ENCODE data around the gene SERGEF. TPM values are rescaled to one million over a fixed set of nuclear protein-coding genes. Genes with fewer than 3 reads are reported as not detected.

Gene SERGEF
- total and polyA plus RNA-seq, 5 donors from 2014 or later, result 40.4 to 81.5 (median 77.0) TPM

DNA sequence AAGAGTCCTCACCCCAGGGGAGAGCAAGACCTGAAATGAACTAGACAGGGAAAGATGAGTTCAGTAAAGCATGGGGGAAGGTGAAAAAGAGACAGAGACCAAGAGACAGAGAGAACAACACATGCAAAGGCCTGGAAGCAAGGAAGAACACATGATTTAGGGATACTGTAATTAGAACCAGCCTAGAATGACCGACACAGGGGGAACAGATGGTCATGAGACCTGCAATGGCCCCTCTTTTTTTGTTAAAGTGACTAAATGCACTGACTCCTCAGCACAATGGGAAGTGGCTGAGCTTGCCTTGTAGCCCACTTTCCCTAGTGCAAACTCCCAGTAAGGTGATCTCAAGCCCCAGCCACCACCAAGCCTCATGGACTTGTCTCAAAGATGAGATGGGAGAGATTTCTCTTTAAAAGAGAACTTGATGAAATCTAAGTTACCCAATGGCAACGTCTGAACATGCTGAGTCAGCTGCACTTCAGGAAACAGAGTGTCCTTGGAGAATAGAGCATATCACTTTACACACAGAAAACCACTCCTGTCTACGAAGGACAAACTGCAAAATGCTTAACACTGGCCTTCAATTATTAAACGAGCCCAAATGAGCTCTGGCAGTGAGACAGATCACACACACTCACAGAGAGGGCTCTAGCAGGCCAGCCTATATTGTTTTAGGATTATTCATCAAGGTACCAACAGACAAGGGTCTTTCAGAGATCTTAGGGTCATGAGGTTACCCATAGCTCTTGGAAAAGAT lies 91.0 kb downstream of the SERGEF start:
- H3K27ac Mint-ChIP-seq, result peak overlapping the region in 1 of 3 donors; percentile 18

GRCh38 chr11:17918049-17918605 lies 94.7 kb downstream of the SERGEF start:
- ATAC-seq (ENCODE audit: low read depth in 2 of 2), result no peak
- no peaks in the 10 kb centered on the region for H3K4me1 ChIP-seq (ENCODE audit: control insufficient read depth, insufficient read depth, low read length, poor library complexity, severe bottlenecking)
- peaks cover 31% of the 10 kb centered on the region for H3K36me3 ChIP-seq (ENCODE audit: control insufficient read depth, insufficient read depth, low read length)
- Mint-ChIP-seq H3K9me3 (no peaks in the 10 kb centered on the region), H3K27me3 (no peaks in the 10 kb centered on the region), H3K4me3 (no peak overlapping the region), H3K27ac (peak overlapping the region in 1 of 3 donors; percentile 32), H3K36me3 (peaks cover 69% of the 10 kb centered on the region), H3K4me1 (peaks cover 0 to 14% (median 2%) of the 10 kb centered on the region in 4 donors)
- no peak overlapping the region for H3K27ac ChIP-seq (ENCODE audit: insufficient read depth, low read length, poor library complexity, severe bottlenecking)
- H3K4me3 ChIP-seq (ENCODE audit: low read depth, low read length), result no peak overlapping the region
- no peaks in the 10 kb centered on the region for H3K9me3 ChIP-seq (ENCODE audit: control insufficient read depth in 2 of 2, low read length in 2 of 2)
- no peaks in the 10 kb centered on the region for H3K27me3 ChIP-seq (ENCODE audit: control insufficient read depth, insufficient read depth, low read length)
- DNase-seq, result no peak

More for the DNA sequence above, 91.0 kb downstream of the SERGEF start:
- DNase-seq, result no peak
- Mint-ChIP-seq H3K9me3 (no peaks in the 10 kb centered on the region), H3K4me3 (no peak overlapping the region), H3K36me3 (peaks cover 67% of the 10 kb centered on the region), H3K4me1 (peaks cover 0 to 12% (median 4%) of the 10 kb centered on the region in 4 donors), H3K27me3 (no peaks in the 10 kb centered on the region)
- ATAC-seq (ENCODE audit: low read depth in 2 of 2), result no peak
- H3K4me1 ChIP-seq (ENCODE audit: control insufficient read depth, insufficient read depth, low read length, poor library complexity, severe bottlenecking), result no peaks in the 10 kb centered on the region
- H3K4me3 ChIP-seq (ENCODE audit: low read depth, low read length), result no peak overlapping the region
- no peaks in the 10 kb centered on the region for H3K27me3 ChIP-seq (ENCODE audit: control insufficient read depth, insufficient read depth, low read length)
- H3K27ac ChIP-seq (ENCODE audit: insufficient read depth, low read length, poor library complexity, severe bottlenecking), result no peak overlapping the region
- peaks cover 35% of the 10 kb centered on the region for H3K36me3 ChIP-seq (ENCODE audit: control insufficient read depth, insufficient read depth, low read length)
- no peaks in the 10 kb centered on the region for H3K9me3 ChIP-seq (ENCODE audit: control insufficient read depth in 2 of 2, low read length in 2 of 2)

DNA sequence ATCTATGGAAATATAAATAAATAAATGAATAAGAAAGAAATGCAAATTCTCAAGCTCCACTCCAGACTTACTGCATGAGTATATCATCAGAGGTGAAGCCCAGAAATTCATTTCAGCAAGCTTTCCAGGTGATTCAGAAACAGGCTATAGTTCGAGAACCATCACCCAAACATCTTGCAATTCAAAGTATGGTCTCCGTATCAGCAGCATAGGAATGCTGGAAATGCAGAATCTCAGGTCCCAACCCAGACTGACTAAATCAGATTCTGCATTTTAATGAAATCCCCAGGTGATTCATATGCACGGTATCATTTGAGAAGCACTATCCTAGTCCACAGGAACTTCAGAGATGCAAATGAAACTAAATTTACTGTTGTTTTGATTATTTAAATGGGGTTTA lies 95.3 kb downstream of the SERGEF start:
- Histone ChIP-seq H3K36me3 (ENCODE audit: control insufficient read depth, insufficient read depth, low read length) (peaks cover 26% of the 10 kb centered on the region), H3K9me3 (ENCODE audit: control insufficient read depth in 2 of 2, low read length in 2 of 2) (no peaks in the 10 kb centered on the region), H3K4me1 (ENCODE audit: control insufficient read depth, insufficient read depth, low read length, poor library complexity, severe bottlenecking) (no peaks in the 10 kb centered on the region), H3K27ac (ENCODE audit: insufficient read depth, low read length, poor library complexity, severe bottlenecking) (no peak overlapping the region), H3K27me3 (ENCODE audit: control insufficient read depth, insufficient read depth, low read length) (no peaks in the 10 kb centered on the region), H3K4me3 (ENCODE audit: low read depth, low read length) (no peak overlapping the region)
- Mint-ChIP-seq H3K36me3 (peaks cover 65% of the 10 kb centered on the region), H3K9me3 (no peaks in the 10 kb centered on the region), H3K27ac (no peak overlapping the region), H3K27me3 (no peaks in the 10 kb centered on the region), H3K4me1 (peaks cover 0 to 14% (median 2%) of the 10 kb centered on the region in 4 donors), H3K4me3 (no peak overlapping the region)
- DNase-seq (no peak), ATAC-seq (ENCODE audit: low read depth in 2 of 2) (no peak)

GRCh38 chr11:17915500-17916143 lies 97.2 kb downstream of the SERGEF start:
- Histone ChIP-seq H3K4me1 (ENCODE audit: control insufficient read depth, insufficient read depth, low read length, poor library complexity, severe bottlenecking) (no peaks in the 10 kb centered on the region), H3K4me3 (ENCODE audit: low read depth, low read length) (no peak overlapping the region), H3K27me3 (ENCODE audit: control insufficient read depth, insufficient read depth, low read length) (no peaks in the 10 kb centered on the region), H3K27ac (ENCODE audit: insufficient read depth, low read length, poor library complexity, severe bottlenecking) (no peak overlapping the region), H3K36me3 (ENCODE audit: control insufficient read depth, insufficient read depth, low read length) (peaks cover 22% of the 10 kb centered on the region), H3K9me3 (ENCODE audit: control insufficient read depth in 2 of 2, low read length in 2 of 2) (no peaks in the 10 kb centered on the region)
- peaks cover 61% of the 10 kb centered on the region for H3K36me3 Mint-ChIP-seq
- DNase-seq, result no peak
- no peak overlapping the region for H3K27ac Mint-ChIP-seq
- no peak for ATAC-seq (ENCODE audit: low read depth in 2 of 2)
- no peaks in the 10 kb centered on the region for H3K27me3 Mint-ChIP-seq
- H3K9me3 Mint-ChIP-seq, result no peaks in the 10 kb centered on the region
- H3K4me3 Mint-ChIP-seq, result no peak overlapping the region
- H3K4me1 Mint-ChIP-seq, result peaks cover 0 to 11% (median 3%) of the 10 kb centered on the region in 4 donors

GRCh38 chr11:17914957-17915356 lies 97.9 kb downstream of the SERGEF start:
- Mint-ChIP-seq H3K9me3 (no peaks in the 10 kb centered on the region), H3K36me3 (peaks cover 62% of the 10 kb centered on the region), H3K4me3 (no peak overlapping the region), H3K27ac (no peak overlapping the region), H3K27me3 (no peaks in the 10 kb centered on the region), H3K4me1 (peaks cover 0 to 15% (median 5%) of the 10 kb centered on the region in 4 donors)
- Histone ChIP-seq H3K4me1 (ENCODE audit: control insufficient read depth, insufficient read depth, low read length, poor library complexity, severe bottlenecking) (no peaks in the 10 kb centered on the region), H3K36me3 (ENCODE audit: control insufficient read depth, insufficient read depth, low read length) (peaks cover 22% of the 10 kb centered on the region), H3K27me3 (ENCODE audit: control insufficient read depth, insufficient read depth, low read length) (no peaks in the 10 kb centered on the region), H3K27ac (ENCODE audit: insufficient read depth, low read length, poor library complexity, severe bottlenecking) (no peak overlapping the region), H3K9me3 (ENCODE audit: control insufficient read depth in 2 of 2, low read length in 2 of 2) (no peaks in the 10 kb centered on the region), H3K4me3 (ENCODE audit: low read depth, low read length) (no peak overlapping the region)
- DNase-seq (no peak), ATAC-seq (ENCODE audit: low read depth in 2 of 2) (no peak)

GRCh38 chr11:17907046-17907445 lies 105.8 kb downstream of the SERGEF start:
- Mint-ChIP-seq H3K4me3 (no peak overlapping the region), H3K27me3 (no peaks in the 10 kb centered on the region), H3K4me1 (peaks cover 4 to 20% (median 11%) of the 10 kb centered on the region in 4 donors), H3K36me3 (peaks cover 40% of the 10 kb centered on the region), H3K27ac (peak overlapping the region in 1 of 3 donors; percentile 6), H3K9me3 (no peaks in the 10 kb centered on the region)
- no peak for DNase-seq
- Histone ChIP-seq H3K9me3 (ENCODE audit: control insufficient read depth in 2 of 2, low read length in 2 of 2) (no peaks in the 10 kb centered on the region), H3K27me3 (ENCODE audit: control insufficient read depth, insufficient read depth, low read length) (no peaks in the 10 kb centered on the region), H3K36me3 (ENCODE audit: control insufficient read depth, insufficient read depth, low read length) (peaks cover 8% of the 10 kb centered on the region), H3K4me3 (ENCODE audit: low read depth, low read length) (no peak overlapping the region), H3K27ac (ENCODE audit: insufficient read depth, low read length, poor library complexity, severe bottlenecking) (no peak overlapping the region), H3K4me1 (ENCODE audit: control insufficient read depth, insufficient read depth, low read length, poor library complexity, severe bottlenecking) (no peaks in the 10 kb centered on the region)
- ATAC-seq (ENCODE audit: low read depth in 2 of 2), result no peak

DNA sequence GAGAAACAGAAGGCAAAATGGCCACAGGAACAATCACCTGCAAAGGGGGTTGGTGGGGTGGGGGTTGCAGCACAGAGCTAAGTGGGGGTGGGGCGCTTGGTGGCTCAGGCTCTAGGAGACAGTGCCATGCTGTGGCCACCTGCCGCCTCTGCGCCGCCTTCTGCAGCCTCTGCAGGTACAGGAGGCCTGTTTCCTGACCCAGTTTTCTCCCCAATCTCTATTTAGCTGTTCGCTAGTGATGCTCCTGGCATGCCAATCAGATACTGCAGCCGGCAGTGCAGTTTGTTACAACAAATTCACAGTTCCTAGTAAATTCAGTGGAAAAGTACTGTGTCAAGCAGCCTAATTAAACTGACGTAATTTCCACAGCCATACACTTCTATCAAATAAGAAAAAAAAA lies 106.4 kb downstream of the SERGEF start:
- Mint-ChIP-seq H3K4me1 (peaks cover 4 to 21% (median 13%) of the 10 kb centered on the region in 4 donors), H3K36me3 (peaks cover 40% of the 10 kb centered on the region), H3K9me3 (no peaks in the 10 kb centered on the region), H3K27ac (no peak overlapping the region), H3K4me3 (no peak overlapping the region), H3K27me3 (no peaks in the 10 kb centered on the region)
- Histone ChIP-seq H3K4me3 (ENCODE audit: low read depth, low read length) (no peak overlapping the region), H3K4me1 (ENCODE audit: control insufficient read depth, insufficient read depth, low read length, poor library complexity, severe bottlenecking) (no peaks in the 10 kb centered on the region), H3K36me3 (ENCODE audit: control insufficient read depth, insufficient read depth, low read length) (peaks cover 8% of the 10 kb centered on the region), H3K9me3 (ENCODE audit: control insufficient read depth in 2 of 2, low read length in 2 of 2) (no peaks in the 10 kb centered on the region), H3K27ac (ENCODE audit: insufficient read depth, low read length, poor library complexity, severe bottlenecking) (no peak overlapping the region), H3K27me3 (ENCODE audit: control insufficient read depth, insufficient read depth, low read length) (no peaks in the 10 kb centered on the region)
- peak in 1 of 3 donors; percentile 26 for DNase-seq
- no peak for ATAC-seq (ENCODE audit: low read depth in 2 of 2)
